GM19372 (cell line): ENCODE results near the gene MX1.

ENCODE experiments used
- ATAC-seq: cut with Tn5 transposase; IDR thresholded peaks from one replicate; pipeline ENCODE4 v1.9.1; 2021; ENCODE audit warnings: mild to moderate bottlenecking, low read depth, moderate library complexity; ENCODE audit not compliant: unreplicated experiment

Gene MX1

GRCh38 chr21:41483415-41483814 is 57.4 kb downstream of the MX1 start:
- ATAC-seq, result no peak

- no peak for ATAC-seq
Measured at GRCh38 chr21:41483973-41484372, 57.9 kb downstream of the MX1 start.

- ATAC-seq, result no peak
Measured at GRCh38 chr21:41487082-41487481, 61.0 kb downstream of the MX1 start.

DNA sequence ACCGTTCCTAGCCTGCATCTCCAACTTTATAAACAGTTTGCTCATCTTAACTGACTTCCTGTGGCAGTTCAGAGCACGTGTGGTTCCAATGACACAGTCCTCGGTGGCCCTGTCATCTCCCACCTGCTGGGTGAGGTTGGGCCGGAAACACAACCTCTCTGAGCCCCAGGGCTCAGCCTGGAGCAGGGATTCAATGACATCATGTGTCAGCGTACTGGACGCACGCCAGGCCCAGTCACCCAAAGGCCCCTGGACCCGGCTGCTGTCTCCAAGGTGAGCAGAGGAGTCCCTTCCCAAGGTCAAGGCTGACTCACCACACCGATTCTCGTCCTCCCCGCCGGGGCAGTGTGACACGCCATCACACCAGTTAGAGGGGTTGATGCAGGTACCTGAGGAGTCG is 62.0 kb downstream of the MX1 start:
- ATAC-seq, result no peak

DNA sequence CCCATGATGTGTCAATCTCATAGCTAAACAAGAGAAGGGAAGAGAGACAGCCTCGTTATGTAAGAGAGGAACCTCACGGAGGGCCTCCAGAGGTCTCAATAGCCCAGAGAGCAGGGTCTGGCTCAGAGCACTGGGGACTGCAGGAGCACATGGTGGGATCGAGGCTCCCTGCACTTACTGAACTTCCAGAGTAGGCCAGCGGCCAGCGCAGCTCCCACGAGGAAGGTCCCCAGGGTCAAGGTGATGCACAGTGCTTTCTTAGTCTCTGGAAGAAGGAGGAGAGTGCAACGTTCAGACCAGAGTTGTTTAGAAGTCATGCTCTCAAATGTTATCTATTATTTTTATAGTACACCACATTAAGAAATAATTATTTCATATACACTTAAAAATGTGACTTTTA is 63.3 kb downstream of the MX1 start:
- ATAC-seq, result no peak

GRCh38 chr21:41490330-41490729 is 64.3 kb downstream of the MX1 start:
- ATAC-seq, result no peak

DNA sequence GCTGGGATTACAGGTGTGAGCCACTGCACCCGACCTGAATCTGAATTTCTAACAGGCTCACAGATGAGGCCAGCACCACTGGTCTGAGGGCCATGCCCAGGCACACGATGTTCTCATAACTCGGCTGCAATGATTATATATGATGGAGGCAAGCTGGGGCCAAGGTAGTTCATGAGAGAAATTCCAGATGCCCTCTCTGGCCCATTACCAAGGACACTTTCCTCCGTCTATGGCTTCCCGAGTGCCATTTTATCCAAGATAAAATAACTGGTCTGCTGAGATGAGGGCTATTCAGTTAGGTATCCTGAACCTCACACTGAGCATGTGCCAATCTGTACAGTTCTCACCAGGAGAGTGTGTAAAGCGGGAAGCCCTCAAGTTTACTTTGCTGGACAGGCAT is 65.4 kb downstream of the MX1 start:
- ATAC-seq, result no peak

- no peak for ATAC-seq
Measured at GRCh38 chr21:41494242-41494641, 68.2 kb downstream of the MX1 start.

GRCh38 chr21:41497008-41497407 is 71.0 kb downstream of the MX1 start:
- ATAC-seq, result no peak

- no peak for ATAC-seq
Measured at GRCh38 chr21:41497788-41498187, 71.7 kb downstream of the MX1 start.

GRCh38 chr21:41499920-41500319 is 73.9 kb downstream of the MX1 start:
- no peak for ATAC-seq

DNA sequence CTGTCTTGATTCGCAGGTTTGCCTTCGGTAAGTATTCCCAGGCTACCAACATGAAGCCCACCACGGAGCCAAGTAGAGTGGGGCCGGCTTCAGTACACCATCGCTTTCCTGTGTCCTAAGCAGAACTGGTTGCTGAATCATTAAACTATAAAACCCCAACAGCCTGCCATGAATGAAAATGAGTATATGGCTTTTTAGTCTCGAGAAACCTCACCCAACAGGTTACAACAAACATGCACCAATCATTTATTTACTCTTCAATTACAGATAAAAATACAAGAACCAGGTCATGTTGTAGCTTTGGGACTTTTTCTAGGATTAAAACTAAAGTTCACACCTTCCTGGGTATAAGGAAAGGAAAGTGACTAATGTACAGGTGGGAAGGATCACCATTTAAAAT is 74.3 kb downstream of the MX1 start:
- no peak for ATAC-seq

DNA sequence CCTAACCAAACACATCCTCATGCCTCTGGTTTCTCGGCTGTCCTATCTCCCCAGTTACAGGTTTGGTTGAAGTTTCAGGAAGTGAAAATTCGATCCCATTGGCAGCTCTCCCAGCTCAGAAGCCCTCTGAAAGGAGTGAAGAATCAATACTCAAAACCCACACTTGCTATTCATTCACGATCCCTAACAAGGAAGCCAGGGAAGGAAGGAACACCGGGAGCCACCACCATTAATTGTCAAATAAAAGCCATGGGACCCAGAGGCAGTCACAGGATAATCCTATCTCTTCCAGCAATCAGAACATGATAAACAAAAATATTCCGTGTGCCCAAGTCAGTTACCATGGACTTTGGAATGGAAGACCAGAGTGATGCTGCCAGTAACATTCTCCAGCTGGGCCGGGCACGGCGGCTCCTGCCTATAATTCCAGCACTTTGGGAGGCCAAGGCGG is 74.9 kb downstream of the MX1 start:
- ATAC-seq, result no peak

GRCh38 chr21:41501919-41502318 is 75.9 kb downstream of the MX1 start:
- ATAC-seq, result no peak

DNA sequence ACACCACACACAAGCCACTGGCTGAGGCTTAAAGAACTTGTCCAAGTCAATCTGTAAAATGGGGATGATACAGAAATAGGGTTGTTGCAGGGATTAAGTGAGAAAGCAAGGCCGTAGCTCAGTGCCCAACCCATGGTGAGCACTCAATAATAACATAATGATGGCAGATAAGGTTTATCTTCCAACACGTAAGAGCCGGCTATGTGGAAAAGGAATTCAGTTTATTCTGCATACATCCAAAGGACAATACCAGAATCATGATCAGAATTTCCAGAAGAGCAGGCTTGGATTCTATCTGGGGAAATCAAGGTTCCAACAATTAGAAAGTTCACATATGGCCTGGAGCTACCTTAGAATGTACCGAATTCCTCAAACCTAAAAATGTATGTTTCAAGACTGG is 77.3 kb downstream of the MX1 start:
- ATAC-seq, result no peak

- ATAC-seq, result no peak
Measured at GRCh38 chr21:41504030-41504429, 78.0 kb downstream of the MX1 start.

DNA sequence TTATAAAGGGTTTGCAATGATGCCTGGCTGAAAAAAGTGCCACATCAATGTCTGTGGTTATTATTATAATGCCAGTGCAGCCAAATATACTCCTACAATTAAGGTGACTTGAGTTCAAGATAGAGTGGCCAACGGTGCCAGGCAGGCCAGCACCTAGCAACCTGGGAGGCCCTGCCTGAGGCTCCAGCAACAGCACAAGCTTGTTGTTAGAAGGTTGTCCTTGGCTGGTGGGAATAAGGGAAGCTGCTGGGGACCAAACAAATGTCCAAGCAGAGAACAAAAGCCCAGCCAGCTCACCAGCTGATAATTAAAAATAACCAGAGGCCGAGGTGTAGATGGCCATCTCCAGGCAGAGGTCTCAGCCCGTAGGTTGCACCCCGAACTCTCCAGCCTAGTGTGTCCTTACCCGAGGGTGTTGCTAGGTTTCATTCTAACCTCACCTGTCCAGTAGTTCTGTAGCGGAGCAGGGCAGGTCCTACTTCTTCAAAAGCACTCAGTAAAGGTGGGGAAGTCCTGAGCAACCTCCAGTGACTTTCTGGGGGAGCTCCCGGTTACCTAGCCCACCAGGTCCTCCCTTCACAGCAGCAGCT is 80.1 kb downstream of the MX1 start:
- ATAC-seq, result no peak

DNA sequence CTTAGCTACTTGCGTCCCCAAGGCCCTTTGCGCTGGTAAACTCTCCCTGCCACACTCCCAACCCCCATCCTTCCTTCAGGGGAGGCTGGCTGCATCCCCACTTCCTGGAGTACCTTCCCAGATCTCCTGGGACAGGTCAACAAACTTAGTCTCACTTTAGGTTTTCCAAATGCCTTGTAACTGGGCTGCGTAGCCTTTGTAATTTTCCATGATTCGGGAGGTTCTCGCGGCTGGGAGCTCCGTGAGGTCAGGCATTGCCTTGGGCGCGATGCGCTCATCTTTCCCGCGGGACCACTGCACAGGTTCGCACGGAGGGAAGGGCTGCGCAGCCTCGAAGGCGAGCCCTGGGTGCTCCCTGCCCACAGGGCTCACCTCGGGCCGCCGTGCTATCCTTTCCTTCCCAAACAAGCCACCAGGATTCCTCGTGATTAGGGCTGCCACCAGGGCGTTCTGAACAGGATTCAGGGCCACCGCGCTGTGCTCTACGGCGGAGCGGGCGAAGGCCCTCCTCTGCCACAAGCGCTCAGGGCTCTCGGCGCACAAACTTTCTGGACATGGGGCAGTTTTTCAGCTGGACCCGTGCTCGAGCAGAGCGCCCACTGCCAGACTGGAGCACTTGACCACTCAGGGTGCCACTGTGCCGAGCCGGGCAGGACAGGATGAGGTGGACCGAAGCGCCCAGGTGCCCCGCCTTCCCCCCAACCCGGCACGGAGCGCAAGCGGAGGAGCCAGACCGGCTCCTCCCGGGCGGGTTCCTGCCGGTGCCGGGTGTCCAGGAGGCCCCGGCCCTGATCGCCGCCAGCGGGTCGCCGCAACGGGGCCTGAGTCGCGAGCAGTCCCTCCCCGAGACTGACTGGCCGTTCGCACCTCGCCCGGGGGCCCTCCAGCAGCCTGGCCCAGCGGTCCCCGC is 80.8 kb downstream of the MX1 start:
- ATAC-seq, result no peak

DNA sequence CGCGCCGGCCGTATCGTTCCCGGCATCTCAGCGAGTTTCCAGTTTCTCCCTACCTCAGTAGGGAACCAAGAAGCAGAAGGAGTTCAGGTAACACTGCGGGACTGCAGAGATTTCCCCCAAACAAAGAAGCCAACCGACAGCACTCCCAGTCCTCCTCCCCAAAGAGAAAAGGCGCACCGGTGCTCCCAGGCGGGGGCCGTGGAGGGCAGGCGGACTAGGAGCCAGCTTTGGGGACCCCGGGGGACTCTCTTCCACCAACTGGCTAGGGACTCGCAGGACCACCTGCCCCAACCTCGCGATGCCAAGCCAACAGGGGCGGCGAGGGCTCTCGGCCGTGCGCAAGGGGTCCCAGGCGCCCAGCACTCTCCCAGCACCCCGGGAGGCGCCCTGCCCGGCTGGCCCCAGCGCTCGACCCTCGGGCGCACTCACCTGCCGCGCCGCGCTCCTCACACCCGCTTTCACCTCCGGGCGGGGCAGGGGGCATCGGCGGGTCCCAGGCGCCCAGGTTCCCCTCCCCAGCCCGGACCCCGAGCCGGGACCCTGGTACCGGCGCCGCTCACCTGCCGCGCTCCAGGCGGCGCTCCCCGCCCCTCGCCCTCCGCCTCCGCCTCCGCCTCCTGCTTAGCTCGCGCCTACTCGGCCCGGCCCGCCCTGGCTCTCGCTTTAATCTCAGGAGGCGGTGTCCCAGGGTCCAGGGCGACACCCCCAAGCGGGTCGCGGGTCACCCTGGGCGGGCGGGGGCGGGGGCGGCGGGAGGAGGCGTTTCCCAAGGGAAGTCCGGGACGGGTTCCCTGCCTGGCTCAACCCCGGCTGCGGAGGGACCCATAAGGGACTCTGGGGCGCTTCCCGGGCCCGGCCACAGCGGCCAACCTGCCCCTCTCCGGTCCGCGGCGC is 81.7 kb downstream of the MX1 start, which contains the start of gene TMPRSS2:
Gene TMPRSS2, minus strand, starts transcription at position 638 of the 894 bp plus-strand sequence. CDS start 10,025 bp downstream, outside the sequence.
- ATAC-seq, result no peak

DNA sequence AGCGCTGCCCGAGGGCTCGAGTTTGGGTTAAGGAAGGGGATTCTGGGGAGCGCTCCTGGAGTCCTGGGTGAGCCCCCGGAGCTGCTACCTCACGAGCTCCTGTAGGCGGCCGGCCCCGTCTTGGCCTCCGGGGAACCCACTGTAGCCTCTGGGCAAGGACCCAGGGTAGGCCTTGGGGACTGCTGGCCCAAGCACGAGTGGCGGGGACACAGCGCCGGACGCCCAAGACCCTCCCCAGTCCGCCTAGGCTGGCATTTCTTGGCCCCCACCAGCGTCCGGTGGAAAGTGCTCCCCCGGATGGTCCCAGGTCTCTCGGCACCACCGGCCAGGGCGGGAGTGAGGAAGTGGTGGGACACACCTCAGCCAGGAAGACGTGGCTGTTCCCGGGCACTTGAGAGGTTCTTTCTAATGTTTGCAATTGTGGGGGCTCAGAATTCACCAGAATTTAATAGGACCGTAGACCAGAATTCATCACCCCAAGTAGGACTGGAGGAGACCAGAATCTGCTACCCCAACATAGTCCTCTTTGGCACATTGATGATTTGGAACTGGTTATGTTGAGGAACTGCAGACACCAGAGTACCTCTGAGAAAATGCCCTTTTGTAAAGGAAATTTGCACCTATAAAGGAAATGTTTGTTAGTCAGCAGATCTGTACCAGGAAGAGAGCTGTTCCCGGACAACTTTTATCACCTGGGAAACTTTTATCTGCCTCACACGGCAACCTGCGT is 82.5 kb downstream of the MX1 start:
- ATAC-seq, result no peak
